K562 (cell line): ENCODE data around the gene SLC2A8. TPM values are rescaled to one million over a fixed set of nuclear protein-coding genes. Genes with fewer than 3 reads are reported as not detected.

Experiments used
- ATAC-seq: fragments of 200-7000 bp; cut with Tn5 transposase; 3 replicates; pipeline ENCODE4 v1.9.1; 2020; ENCODE audit warnings: moderate library complexity
- BruUV-seq: library from RNA; stranded (reverse); fragments of 400-500 nt; replicated peaks from 2 replicates; lab custom pipeline; 2021; lab: Mats Ljungman, UMichigan
- CTCF ChIA-PET: fragments of 300-600 bp; formaldehyde crosslinking; extraction: SDS; loops from one replicate; lab custom pipeline; 2021; ENCODE audit warnings: low intra/inter-chr PET ratio; lab: Yijun Ruan, JAX
- POLR2A ChIA-PET: fragments of 300-600, 350-650 bp; sonication (Branson Sonifier 250); formaldehyde crosslinking; extraction: SDS; loops from one replicate; lab custom pipeline; 2021; ENCODE audit warnings: antibody characterized with exemption, inconsistent platforms; lab: Yijun Ruan, JAX
- DNase-seq, 4 experiments: peaks; one replicate each; pipeline versions ENCODE4 v3.0.0 to v3.0.0-alpha.2; 2011 to 2018; ENCODE audit warnings: low spot score in 3 of 4, mixed read lengths in 3 of 4; ENCODE audit errors: extremely low read depth in 1 of 4
- FAIRE-seq: peaks from 2 replicates; lab custom pipeline; 2011; peaks lifted over from hg19 to GRCh38; lab: Jason Lieb, UNC
- H2AFZ ChIP-seq: 2 replicates; pipeline ENCODE4 v1.6.0; 2011; ENCODE audit warnings: low read depth, low read length, control low read depth, inconsistent platforms
- H3K27ac ChIP-seq: fragments of 200-600 bp; 3 replicates; pipeline ENCODE4 v1.8.0; 2011; ENCODE audit warnings: low read depth, mild to moderate bottlenecking, control low read depth, inconsistent platforms, low read length, moderate library complexity, mixed read lengths; ENCODE audit errors: extremely low read depth
- H3K27me3 ChIP-seq, 2 experiments: fragments of 300-600 bp in 1 of 2; 2 replicates in 1 of 2; 3 replicates in 1 of 2; pipeline versions ENCODE4 v1.6.0 to v1.8.0; 2011; ENCODE audit warnings: inconsistent platforms in 2 of 2, low read length in 2 of 2, mild to moderate bottlenecking in 1 of 2, mixed read lengths in 1 of 2, moderate library complexity in 1 of 2; ENCODE audit not compliant: control insufficient read depth in 2 of 2, insufficient read depth in 2 of 2
- H3K36me3 ChIP-seq: fragments of 300-600 bp; 3 replicates; pipeline ENCODE4 v1.8.0; 2011; ENCODE audit warnings: mild to moderate bottlenecking, low read length, inconsistent platforms; ENCODE audit not compliant: control insufficient read depth, insufficient read depth
- H3K4me1 ChIP-seq, 2 experiments: fragments of 200-600 bp in 1 of 2; replicated peaks in 1 of 2; 2 replicates in 1 of 2; 3 replicates in 1 of 2; pipeline versions ENCODE4 v1.5.1 to v1.8.0; 2011; ENCODE audit warnings: inconsistent platforms in 2 of 2, low read length in 2 of 2, mild to moderate bottlenecking in 1 of 2, mixed read lengths in 1 of 2, moderate library complexity in 1 of 2; ENCODE audit not compliant: control insufficient read depth in 2 of 2, insufficient read depth in 2 of 2
- H3K4me2 ChIP-seq: 2 replicates; pipeline ENCODE4 v1.6.1; 2011; ENCODE audit warnings: low read length, control low read depth, inconsistent platforms, mixed read lengths; ENCODE audit not compliant: insufficient read depth
- H3K4me3 ChIP-seq: fragments of 200-600 bp; sonication (generic), shearing (Covaris generic); 2 replicates; pipeline ENCODE4 v1.5.1; 2016; ENCODE audit warnings: control low read depth, inconsistent platforms
- H3K79me2 ChIP-seq: fragments of 200-600 bp; 3 replicates; pipeline ENCODE4 v1.8.0; 2011; ENCODE audit warnings: low read length, inconsistent platforms; ENCODE audit not compliant: control insufficient read depth, insufficient read depth
- H3K9ac ChIP-seq, 2 experiments: 2 replicates each; pipeline versions ENCODE4 v1.6.0 to v1.6.1; 2011; ENCODE audit warnings: low read depth in 2 of 2, low read length in 2 of 2, control low read depth in 1 of 2, inconsistent platforms in 1 of 2, mild to moderate bottlenecking in 1 of 2, mixed read lengths in 1 of 2; ENCODE audit not compliant: insufficient read depth in 1 of 2
- H3K9me1 ChIP-seq: one replicate; pipeline ENCODE4 v1.6.0; 2011; ENCODE audit warnings: inconsistent platforms, mild to moderate bottlenecking, low read length, moderate library complexity; ENCODE audit not compliant: control insufficient read depth, insufficient read depth
- H3K9me3 ChIP-seq: replicated peaks from 2 replicates; pipeline ENCODE4 v1.5.1; 2011; ENCODE audit warnings: low read depth, low read length, inconsistent platforms; ENCODE audit not compliant: control insufficient read depth, insufficient read depth
- H4K20me1 ChIP-seq: replicated peaks from 2 replicates; pipeline ENCODE4 v1.6.1; 2011; ENCODE audit warnings: low read length, inconsistent platforms, mixed read lengths; ENCODE audit not compliant: control insufficient read depth, insufficient read depth
- ARID3A ChIP-seq: IDR thresholded peaks from 2 replicates; pipeline ENCODE4 v1.6.1; 2012; ENCODE audit warnings: low read depth, low read length, improper control_type of control experiment, borderline replicate concordance
- ELF2 ChIP-seq: fragments of 250-450 bp; sonication (Bioruptor Pico); IDR thresholded peaks from 2 replicates; pipeline ENCODE4 v1.5.0; 2021; ENCODE audit warnings: mild to moderate bottlenecking
- GABPB2 ChIP-seq: fragments of 250-450 bp; sonication (Bioruptor Pico); conservative IDR thresholded peaks from 2 replicates; pipeline ENCODE4 v1.5.1; 2021; ENCODE audit warnings: mild to moderate bottlenecking
- HOMEZ ChIP-seq: fragments of 250-450 bp; sonication (Bioruptor Pico); IDR thresholded peaks from 2 replicates; pipeline ENCODE4 v1.4.0; 2020; ENCODE audit warnings: mild to moderate bottlenecking, moderate library complexity
- NCOA2 ChIP-seq, 2 experiments: fragments of 450-650 bp; IDR thresholded peaks; 2 replicates each; pipeline ENCODE4 v1.6.1; 2018; ENCODE audit warnings: mild to moderate bottlenecking in 2 of 2, moderate library complexity in 1 of 2; ENCODE audit not compliant: partially characterized antibody in 2 of 2
- RFX1 ChIP-seq: fragments of 450-650 bp; IDR thresholded peaks from 2 replicates; pipeline ENCODE4 v1.6.1; 2016; ENCODE audit warnings: mild to moderate bottlenecking, moderate library complexity
- SIX5 ChIP-seq, 2 experiments: IDR thresholded peaks; 2 replicates each; pipeline ENCODE4 v1.6.1; 2011; ENCODE audit warnings: low read length in 2 of 2, borderline replicate concordance in 1 of 2, low read depth in 1 of 2, mild to moderate bottlenecking in 1 of 2, moderate library complexity in 1 of 2; ENCODE audit not compliant: insufficient read depth in 1 of 2
- WGBS: fragments of 100-300 bp; shearing (Covaris generic); methylation state at CpG from one replicate; pipeline ENCODE4 v1.1.6; 2016; ENCODE audit warnings: low coverage, mixed read lengths; ENCODE audit not compliant: insufficient coverage; ENCODE audit errors: missing lambda C conversion rate; 5-methylcytosine and 5-hydroxymethylcytosine counted together
- in situ Hi-C: fragments of 300-500 bp; cut with MboI; formaldehyde crosslinking; loops from 4 replicates; pipeline ENCODE4 v1.15.0; 2018; ENCODE audit warnings: inconsistent platforms, mixed read lengths
- intact Hi-C: fragments of 100-400 bp; cut with micrococcal nuclease; formaldehyde crosslinking; loops from 2 replicates; pipeline ENCODE4 v1.14.2; 2022
- polyA plus RNA-seq, 8 experiments: library from polyadenylated mRNA; depleted of rRNA in 4 of 8; stranded (reverse) in 5 of 8; unstranded in 3 of 8; fragments of >200 nt; fragmentation: Nextera tagmentation in 2 of 8; fragmentation: Illumina TruSeq in 1 of 8; extraction: Ambion mirVana in 2 of 8; extraction: Trizol in 1 of 8; gene quantifications; 2 replicates each; pipeline versions ENCODE4 v1.2.1 to v1.2.3, GENCODE V29; 2011 to 2014; ENCODE audit warnings: inconsistent platforms in 1 of 8, missing spikeins in 1 of 8
- total RNA-seq, 7 experiments: library from RNA; depleted of rRNA in 6 of 7; stranded (reverse); fragments of >200 nt in 6 of 7; fragmentation: Illumina TruSeq in 2 of 7; extraction: Trizol in 2 of 7; gene quantifications; 2 replicates each; pipeline versions ENCODE4 v1.2.1 to v1.2.3, GENCODE V29; 2011 to 2021; ENCODE audit warnings: low replicate concordance in 1 of 7
- TF ChIP-seq, protein P1 (sequence below): fragments of 250-450 bp; sonication (Bioruptor Pico); IDR thresholded peaks from 2 replicates; pipeline ENCODE4 v1.5.0; 2021; ENCODE audit warnings: mild to moderate bottlenecking, moderate library complexity
- TF ChIP-seq, protein P2 (sequence below): IDR thresholded peaks from 3 replicates; pipeline ENCODE4 v1.6.1; 2011; ENCODE audit warnings: borderline replicate concordance, mild to moderate bottlenecking; ENCODE audit not compliant: insufficient read length, insufficient read depth

The SLC2A8 gene
- total and polyA plus RNA-seq, 9 of the 15 experiments (the other 6 are each of a cell fraction or from before 2014, with no cell fraction given): 0.13 to 12.9 (median 5.2) TPM

GRCh38 chr9:127423934-127424675 lies 27.1 kb downstream of the SLC2A8 start, which contains the start of gene ZNF79:
ZNF79 (plus strand) TSS chr9:127424382; CDS start chr9:127424788, 406 bp downstream.
- ChIA-PET CTCF (interaction anchor here (0.6 kb wide), 1 partner anchor 49 kb away, joined by 4 read pairs; no protein-coding TSS in a partner anchor), POLR2A (interaction anchor here (0.5 to 2.5 kb wide), 16 partner anchors 9 to 538 kb away, joined by 3 to 30 read pairs (median 4); partner anchors contain the start of genes LRSAM1, RPL12 and SLC2A8)
- ATAC-seq: peak; percentile 90
- Histone ChIP-seq H3K79me2 (peaks cover 49% of the 10 kb centered on the region), H3K4me1 (peaks cover 32 to 33% of the 10 kb centered on the region in 2 experiments), H3K27ac (peak within 1 kb of the TSS; percentile 81), H3K27me3 (no peaks in the 10 kb centered on the region), H3K9me1 (no peaks in the 10 kb centered on the region), H3K9ac (peak within 1 kb of the TSS; percentile 84 to 96), H3K4me2 (peak within 1 kb of the TSS; percentile 97), H3K9me3 (no peaks in the 10 kb centered on the region), H3K36me3 (peaks cover 14% of the 10 kb centered on the region), H3K4me3 (peak within 1 kb of the TSS; percentile 87), H2AFZ (peak within 1 kb of the TSS; percentile 94), H4K20me1 (0 out of 2 replicates have a peak, but pooled peaks cover under 1% of the 10 kb centered on the region)
- peak; percentile 89 for FAIRE-seq
- 1% methylated on average over 54 of the region's 54 CpGs for WGBS
- in situ Hi-C loops (no loop called here), intact Hi-C loops (loop anchor here (10.0 kb wide), 1 partner anchor 199 kb away; no protein-coding TSS in a partner anchor)
- no TSS peak for BruUV-seq
- DNase-seq: peak; percentile 93 to 96 (median 94)
- TF ChIP-seq ARID3A (0 out of 2 replicates have a peak, but pooled peaks have one; percentile 26), NCOA2 (IDR thresholded peaks at IDR 0.05; ENCODE audit: partially characterized antibody in 2 of 2) (no peak), ELF2 (CRISPR knock-in tag) (0 out of 2 replicates have a peak, but pooled peaks have one; percentile 26), GABPB2 (CRISPR knock-in tag) (no peak), SIX5 (IDR thresholded peaks at IDR 0.05; ENCODE audit: borderline replicate concordance in 1 of 2, insufficient read depth in 1 of 2, low read depth in 1 of 2, low read length in 2 of 2) (peak; percentile 58 to 62; a peak in 3 of 4 replicates), HOMEZ (CRISPR knock-in tag) (no peak), RFX1 (no peak)
- TF ChIP-seq, protein P1, sequence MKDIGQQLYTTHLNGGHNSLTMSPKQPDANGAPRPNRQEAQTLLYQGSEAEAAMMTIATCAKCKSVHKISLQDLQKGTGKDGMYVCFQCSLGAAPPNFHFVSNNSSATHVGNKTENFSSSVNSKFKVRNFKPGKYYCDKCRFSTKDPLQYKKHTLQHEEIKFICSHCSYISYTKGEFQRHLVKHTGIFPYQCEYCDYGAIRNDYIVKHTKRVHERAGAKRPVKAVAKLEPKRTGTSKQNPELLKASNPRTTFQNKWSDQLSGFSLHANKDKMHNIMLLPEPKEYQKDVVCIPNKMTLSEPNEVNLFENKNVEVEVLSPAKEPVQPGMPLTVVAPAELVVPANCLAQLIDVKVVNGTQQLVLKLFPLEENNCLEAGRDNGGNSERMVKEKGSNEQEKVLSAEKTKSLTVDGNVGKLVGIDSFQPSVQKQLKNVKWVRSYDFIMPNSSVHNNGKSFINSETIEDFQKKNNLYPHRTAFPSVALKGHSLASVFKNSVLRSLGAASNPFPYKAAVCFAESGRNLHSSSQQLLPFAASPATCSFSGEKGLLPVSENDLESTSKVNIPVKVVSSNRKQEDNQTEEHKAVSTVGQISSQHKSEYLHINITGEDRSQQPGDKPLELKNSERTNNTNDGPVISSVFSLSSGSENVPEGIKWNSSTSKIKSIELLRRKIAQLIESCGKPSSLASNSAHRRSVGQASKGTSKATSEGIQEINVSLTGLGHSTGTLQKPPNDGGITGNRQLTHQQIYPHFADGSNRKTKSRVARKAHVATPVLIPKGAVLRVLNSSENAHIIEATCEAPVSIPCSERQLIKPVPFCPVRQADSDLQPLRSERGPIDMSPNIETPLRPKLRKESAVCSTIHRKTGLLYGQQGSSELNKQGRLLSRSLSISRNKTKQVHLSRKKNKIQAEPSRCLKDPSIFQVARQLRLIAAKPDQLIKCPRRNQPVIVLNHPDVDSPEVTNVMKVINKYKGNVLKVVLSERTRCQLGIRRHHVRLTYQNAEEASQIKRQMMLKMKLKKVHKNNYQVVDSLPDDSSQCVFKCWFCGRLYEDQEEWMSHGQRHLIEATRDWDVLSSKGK: no peak
- TF ChIP-seq, protein P2, sequence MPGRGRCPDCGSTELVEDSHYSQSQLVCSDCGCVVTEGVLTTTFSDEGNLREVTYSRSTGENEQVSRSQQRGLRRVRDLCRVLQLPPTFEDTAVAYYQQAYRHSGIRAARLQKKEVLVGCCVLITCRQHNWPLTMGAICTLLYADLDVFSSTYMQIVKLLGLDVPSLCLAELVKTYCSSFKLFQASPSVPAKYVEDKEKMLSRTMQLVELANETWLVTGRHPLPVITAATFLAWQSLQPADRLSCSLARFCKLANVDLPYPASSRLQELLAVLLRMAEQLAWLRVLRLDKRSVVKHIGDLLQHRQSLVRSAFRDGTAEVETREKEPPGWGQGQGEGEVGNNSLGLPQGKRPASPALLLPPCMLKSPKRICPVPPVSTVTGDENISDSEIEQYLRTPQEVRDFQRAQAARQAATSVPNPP: no peak
